Measurements from ENCODE around the gene CCKAR.

CCKAR gene

DNA sequence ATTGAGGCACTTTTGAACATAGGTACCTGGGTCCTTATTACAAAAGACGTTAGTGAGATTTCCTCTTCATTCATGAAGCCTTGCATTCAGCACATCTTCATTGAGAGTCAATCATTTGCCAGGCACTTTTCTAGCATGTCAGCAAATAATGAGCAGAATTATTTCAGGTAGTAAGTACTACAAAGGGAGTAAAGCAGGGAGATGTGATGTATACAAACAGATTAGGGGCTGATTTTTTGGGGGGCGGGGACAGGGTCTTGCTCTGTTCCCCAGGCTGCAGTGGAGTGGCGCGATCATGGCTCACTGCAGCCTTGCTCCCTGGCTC is 638 bp upstream of the CCKAR start:
- no peak for DNase-seq (ENCODE audit: low spot score)

DNA sequence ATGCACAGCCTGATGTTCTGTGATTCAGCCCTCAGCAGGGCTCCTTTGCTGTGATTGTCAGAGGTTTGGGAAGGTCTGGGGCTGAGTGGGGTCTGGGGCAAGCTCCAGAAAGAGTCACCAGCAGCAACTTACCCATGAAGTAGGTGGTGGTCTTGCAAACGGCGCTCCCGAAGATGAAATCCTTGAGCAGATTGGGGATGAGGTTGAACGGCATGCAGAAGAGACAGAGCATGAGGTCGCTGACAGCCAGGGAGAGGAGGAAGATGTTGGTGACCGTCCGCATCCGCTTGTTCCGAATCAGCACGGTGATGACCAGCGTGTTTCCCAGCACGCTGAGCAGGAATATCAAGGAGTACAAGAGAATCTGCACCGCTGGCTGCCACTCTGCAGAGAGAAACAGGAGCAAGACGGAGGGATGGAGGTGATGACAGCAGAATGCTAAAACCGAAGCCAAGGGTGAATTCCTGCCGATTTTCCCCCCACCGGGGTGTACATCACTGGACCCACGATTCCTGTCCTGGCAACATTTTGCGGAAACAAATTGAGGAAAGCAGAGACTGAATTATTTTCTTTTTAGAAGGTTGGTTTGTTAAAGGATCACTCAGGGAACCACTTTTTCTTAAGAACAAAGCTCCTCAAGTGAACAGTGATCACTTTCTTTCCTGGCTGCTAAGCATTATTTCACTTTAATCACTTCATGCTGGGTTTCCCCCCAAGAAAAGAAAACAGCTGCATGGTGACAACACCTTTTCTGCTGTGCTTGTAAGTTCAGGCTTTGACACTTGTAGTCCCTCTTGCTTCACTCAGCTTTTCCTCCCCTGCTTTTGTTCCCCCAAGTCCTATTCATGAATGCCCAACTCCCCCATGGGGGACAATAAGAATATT is 941 bp downstream of the CCKAR start:
- DNase-seq (ENCODE audit: low spot score), result no peak

DNA sequence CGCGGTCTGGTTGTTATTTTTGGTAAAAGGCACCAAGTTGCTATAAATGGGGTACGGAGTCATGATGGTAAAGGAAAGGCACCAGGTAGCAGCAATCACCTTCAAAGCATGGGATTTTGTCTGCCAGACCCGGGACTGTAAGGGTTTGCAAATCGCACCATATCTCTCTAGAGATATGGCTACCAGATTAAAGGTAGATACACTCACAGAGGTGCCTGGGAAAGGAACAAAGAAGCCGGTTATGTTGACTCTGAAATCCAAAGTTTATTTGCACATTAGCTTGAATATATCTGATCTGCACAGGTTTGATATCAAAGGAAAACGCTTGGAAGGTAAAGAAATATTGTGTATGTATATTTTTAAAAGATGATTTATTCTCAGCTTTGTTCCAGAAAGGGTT is 4.6 kb downstream of the CCKAR start:
- DNase-seq (ENCODE audit: low spot score), result no peak

DNA sequence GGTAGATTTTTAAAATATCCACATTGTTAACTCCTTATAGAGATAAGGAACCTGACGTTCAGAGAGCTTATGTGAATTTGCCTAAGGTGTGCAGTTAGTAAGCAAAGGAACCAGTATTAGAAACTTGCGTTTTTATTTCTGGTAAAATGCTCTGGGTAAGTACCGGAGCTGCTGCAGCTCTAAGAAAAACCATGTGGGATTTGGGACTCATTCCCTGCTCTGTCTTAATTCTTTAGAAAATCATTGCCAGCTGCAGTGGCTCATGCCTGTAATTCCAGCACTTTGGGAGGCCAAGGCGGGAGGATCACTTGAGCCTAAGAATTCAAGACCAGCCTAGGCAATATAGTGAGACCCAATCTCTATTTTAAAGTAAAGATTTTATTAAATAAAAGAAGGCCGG is 5.8 kb downstream of the CCKAR start:
- DNase-seq (ENCODE audit: low spot score), result no peak

DNA sequence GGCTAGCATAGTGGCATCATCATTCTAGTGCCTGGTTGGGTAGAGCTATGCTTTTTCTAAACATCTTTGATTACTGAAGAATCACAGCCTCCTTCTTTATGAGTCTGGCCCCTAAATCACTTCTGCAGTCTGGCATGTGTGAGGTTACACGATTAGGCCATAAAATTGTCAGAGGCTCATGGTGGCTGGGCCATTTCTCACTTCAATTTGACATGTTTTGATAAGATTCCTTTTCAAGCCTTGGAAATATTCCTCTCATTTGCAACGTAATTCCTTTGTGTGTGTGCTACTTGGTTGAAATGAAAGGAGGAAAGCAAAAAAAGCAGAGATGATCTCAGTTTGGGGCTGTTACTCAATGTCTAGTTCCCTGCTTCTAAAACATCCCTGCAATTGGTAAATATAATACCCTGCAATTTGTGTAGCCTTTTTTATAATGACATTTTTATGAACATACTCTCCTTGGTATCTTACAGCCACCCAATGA is 6.2 kb downstream of the CCKAR start:
- no peak for DNase-seq (ENCODE audit: low spot score)

DNA sequence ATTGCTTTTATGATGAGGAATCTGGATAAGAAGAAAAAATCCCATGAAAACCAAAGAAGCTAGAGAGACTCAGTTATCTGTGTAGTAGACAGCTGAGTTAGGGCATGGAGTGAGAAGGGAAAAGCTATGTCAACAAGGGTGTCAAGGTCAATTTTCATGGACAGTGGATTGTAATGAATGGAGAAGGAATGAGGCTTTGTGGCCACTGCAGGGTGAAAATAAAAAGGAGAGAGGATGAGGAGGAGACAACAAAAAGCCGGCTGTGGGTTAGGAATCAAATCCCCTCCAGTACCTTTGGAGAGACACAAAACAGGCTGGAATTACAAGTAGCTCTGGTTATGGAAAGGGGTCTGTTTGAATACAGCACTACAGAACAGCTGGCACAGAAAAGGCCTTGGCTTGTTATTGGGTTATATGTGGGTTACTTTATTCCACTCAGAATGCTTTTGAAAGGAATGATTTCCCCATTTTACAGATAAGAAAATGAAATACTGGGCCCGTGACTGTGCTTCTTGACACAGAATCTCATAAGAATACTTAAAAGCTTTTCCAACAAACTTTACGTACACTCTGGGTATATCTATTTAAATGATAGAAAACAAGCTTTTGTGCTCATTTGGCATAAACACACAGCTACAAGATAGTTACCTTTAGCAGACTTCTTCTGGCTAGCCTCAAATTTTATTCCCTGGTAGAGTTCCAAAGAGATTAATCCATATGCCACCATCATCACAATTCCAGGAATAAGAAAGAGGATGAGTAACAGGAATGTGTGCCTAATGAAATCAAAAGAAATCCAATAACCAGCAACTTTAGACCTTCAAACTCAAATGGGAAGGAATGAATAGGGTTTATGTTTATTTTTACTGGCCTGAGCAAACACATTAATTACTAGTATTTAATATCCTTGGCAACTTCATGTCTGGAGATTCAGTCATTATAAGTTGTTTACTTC is 7.5 kb downstream of the CCKAR start:
- DNase-seq (ENCODE audit: low spot score), result no peak

DNA sequence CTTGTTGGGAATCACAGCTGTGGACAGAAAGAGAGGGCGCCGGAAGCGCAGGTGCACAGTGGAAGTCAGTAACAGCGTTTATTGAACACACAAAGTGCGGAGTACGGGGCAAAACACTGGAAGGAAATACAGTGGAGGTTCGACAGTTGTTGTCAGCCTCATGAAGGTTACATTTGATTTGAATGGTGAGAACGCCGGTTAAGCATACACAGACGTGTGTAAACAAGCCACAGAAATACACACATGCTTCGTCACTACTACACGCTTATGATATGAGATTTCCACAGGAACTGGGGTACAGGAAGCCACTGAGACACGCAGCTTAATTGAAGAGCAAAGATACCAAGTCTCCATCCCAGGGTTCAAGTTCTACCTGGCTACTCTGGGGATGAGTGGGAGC is 12.0 kb downstream of the CCKAR start:
- no peak for DNase-seq (ENCODE audit: low spot score)

DNA sequence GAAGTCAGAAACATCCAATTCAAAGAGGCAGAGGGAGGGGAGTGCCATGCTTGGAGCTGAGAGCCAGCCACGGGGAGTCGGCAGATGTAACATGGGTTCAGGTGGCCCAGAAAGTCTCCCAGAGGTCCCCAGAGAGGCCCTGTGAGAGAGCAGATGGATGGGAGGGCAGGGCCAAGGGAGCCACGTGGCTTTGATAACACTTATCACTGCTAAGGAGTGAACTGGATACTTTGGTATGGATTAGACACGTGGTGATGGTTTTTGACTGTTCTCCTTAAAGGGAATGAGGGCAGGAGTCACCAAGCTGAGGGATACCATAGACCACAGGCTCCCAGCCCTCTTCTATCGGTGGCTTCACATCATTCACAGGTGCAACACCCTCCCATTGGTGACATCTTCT is 13.7 kb downstream of the CCKAR start:
- no peak for DNase-seq (ENCODE audit: low spot score)

DNA sequence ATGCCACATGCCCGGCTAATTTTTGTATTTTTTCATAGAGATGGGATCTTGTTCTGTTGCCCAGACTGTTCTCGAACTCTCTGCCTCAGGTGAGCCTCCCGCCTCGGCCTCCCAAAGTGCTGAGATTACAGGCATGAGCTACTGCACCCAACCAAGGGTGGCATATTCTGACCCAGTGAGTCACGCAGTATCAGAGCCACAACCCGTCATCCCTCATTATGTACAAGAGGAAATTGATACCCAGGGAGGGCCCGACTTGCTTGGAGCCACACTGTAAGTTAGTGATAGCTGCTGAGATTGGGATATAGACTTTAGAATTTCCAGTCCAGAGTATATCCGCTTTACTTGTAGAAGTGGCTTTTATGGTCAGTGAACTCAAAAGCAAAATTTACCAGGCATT is 14.6 kb downstream of the CCKAR start:
- no peak for DNase-seq (ENCODE audit: low spot score)

DNA sequence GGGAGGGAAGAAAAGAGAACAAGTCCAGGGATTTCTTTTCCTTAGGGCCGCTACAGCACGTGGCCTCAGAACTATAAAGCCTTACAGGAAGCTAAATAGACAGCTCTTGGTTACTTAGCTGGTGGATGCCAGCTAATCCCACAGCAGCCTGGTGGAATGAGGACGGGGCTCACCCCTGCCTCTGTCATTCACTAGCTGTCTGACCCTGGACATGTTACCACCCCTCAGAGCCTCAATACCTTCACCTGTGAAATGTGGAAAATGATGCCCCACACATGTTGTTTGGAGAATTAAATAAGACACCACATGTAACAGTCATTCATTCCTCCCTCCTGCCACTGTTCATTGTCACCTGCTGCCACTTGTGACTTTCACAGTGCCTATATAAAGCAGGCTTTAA is 15.7 kb downstream of the CCKAR start:
- DNase-seq (ENCODE audit: low spot score), result no peak

DNA sequence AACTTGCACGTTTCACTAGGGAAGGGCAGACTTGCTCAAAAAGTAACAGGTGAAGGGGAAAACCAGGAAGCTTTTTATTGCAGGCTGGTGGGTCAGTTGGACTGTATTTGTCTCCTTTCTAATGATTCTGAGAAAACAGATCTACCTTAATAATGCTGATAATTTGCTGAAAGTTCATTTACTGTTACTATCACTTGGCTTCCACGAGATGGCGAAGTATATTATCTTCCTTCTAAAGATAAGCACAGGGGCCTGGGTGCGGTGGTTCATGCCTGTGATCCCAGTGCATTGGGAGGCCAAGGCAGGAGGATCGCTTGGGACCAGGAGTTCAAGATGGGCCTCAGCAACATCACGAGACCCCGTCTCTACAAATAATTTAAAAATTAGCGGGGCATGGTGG is 16.4 kb downstream of the CCKAR start:
- DNase-seq (ENCODE audit: low spot score), result no peak

DNA sequence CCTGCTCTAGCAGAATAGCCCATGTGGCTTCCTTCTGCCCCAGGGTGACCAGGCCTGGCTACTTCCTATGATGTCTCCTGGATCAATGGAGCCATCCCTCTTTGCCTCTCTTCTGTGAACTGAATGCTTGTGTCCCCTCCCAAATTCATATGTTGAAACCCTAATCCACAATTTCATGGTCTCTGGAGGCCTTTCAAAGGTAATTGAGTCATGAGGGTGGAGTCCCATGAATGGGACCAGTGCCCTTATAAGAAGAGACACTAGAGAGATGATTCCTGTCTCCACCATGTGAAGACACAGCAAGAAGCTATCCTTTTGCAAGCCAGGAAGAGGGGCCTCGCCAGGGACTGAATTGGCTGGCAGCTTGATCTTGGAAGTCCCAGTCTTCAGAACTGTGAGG is 18.4 kb downstream of the CCKAR start:
- no peak for DNase-seq (ENCODE audit: low spot score)

DNA sequence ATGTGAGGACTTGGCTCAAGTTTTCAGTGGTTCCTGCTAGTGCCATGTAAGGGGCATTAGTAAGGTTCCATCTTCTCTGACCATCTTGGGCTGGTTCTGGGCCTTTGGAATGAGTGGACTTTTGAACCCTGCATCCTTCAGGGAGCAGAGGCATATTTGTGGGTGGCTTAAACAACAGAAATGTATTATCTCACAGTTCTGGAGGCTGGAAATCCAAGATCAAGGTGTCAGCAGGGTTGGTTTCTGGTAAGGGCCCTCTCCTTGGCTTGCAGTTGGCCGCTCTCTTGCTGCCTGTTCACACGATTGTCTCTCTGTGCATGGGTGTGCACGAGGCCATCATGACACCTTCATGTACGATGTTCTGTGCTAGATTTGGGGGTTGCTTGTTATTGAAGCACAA is 21.3 kb downstream of the CCKAR start:
- DNase-seq (ENCODE audit: low spot score), result no peak

DNA sequence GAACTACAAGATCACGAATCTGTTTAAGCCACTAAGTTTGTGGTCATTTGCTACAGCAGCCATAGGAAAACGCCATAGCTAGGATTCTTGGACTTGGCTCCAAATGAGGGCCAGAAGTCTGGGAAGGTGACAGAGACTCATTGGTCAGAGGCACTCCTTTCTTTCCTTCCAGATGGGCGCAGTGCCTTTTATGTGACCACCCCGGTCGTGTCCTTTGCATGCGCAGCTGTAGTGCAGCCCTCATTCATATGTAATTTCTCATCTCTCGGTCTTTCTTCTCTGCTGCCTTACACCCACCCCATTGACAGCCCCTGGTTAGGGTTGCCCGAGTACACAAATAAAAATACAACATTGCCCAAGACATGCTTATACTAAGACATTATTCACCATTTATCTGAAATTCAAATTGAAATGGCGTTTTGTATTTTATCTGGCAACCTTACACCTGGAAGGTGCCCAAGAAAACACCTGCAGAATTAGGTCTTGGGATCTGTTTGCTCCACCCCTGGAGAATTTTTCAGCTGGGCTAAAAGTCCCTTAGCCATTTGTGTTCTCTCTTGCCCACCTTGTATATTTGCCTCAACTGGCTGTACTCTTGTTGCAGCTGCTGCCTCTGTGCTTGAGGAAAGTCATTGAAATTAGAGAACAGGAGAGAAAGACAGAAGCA is 21.9 kb downstream of the CCKAR start:
- no peak for DNase-seq (ENCODE audit: low spot score)

DNA sequence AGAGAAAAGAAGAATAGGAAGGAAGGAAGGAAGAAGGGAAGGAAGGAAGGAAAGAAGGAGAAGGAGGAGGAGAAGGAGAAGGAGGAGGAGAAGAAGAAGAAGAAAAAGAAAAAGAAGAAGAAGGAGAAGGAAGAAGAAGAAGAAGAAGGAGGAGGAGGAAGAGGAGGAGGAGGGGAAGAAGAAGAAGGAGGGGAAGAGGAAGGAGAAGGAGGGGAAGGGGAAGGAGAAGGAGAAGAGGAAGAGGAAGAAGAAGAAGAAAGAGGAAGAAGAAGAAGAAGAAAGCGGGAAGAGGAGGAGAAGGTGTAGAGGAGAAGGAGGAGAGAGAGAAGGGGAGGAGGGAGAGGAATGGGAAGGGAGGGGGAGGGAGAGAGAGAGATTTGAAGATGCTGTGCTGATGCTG is 22.6 kb downstream of the CCKAR start:
- no peak for DNase-seq (ENCODE audit: low spot score)

DNA sequence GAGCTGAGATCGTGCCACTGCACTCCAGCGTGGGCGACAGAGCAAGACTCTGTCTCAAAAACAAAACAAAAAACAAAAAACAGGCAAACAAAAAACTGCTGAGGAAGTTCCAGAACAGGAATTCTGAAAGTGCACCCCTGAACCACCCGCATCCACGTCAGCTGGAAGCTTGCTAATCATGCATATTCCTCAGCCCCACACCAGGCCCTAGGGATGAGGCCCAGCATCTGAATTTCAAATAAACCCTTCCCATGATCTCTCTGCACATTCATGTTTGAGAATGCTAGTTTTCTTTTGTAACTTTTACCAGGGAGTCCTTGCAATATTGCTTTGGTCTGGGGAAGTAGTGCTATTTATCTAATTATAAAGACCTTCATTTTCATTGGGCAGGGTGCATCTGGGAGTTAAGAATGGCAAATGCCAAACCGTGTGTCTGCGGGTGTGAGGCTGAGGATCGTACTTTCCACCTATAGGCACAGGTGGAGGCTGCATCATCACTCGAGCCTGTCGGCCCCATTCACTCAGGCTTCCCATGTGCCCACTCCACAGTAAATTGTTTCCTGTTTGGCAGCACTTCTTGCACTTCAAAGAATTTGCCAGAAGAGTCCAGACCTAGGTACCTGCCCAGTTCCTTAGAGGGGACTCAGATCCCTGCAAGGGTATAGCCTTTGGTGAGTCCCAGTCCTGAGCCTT is 23.6 kb downstream of the CCKAR start:
- DNase-seq (ENCODE audit: low spot score), result no peak

DNA sequence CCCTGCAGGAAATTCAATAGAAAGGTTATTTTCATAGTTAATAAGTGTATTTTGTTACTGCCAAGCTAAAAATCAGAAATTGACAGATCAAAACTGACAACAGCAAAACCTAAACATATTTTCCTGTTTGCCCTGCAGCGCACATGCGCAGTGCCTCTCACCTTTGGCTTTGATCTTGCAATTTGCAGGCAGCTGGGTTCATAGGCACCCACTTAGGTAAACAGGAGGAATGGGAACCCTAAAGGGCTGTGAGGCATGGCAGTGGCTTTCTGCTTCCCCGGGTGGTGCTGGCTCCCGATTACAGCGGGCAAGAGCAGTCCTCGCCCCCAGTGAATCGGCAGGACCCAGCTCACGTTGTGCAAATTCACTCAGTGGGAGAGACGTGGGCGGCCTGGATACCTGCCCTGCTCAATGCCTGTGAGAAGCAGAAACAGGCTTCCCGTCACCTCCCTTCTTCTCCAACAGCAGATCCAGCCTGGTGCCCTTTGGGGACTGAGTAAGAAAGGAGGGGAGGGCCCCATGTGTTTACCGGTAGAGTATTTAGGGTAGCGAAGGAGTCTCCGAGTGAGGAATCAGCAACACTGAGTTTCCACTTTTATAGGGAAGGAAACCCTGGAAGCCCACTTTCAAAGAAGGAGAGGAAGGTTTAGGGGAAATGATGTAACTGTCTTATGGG is 25.7 kb downstream of the CCKAR start:
- no peak for DNase-seq (ENCODE audit: low spot score)

DNA sequence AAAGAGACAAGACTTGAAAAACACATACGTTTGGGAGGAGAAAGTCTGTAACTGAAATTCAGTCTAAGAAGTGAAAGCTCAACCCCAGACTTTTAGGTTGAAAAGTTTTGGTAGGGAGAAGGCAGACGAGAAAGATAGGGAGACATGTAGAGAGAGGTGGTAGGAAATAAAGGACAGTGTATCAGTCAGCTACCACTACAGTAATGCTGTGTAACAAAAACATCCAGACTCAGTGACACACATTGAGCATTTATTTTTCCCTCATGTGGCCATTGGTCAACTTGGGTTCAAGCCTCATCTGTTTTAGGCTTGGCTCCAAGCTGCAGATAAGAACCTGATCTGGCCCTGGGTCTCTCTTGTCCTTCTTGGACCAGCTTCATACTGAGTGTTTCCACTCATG is 26.9 kb downstream of the CCKAR start:
- DNase-seq (ENCODE audit: low spot score), result no peak

DNA sequence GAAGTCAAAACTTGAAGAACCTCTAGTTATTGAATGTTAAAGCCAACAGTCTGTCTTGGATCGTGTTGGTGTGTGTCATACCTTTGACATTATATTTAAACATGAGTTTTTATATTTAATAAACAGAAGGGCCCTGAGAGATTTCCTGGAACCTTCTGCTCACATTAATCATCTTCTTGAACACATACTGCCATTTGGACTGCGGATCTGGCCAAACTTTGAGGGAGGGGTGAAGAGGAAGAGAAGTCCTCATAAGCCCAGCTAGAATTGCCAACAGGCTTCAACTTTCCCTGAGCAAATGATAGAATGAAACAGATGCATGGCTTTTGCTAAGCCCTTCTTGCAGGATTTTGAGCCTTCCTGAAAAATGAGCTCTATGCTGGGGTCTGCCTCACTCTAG is 27.4 kb downstream of the CCKAR start:
- no peak for DNase-seq (ENCODE audit: low spot score)

DNA sequence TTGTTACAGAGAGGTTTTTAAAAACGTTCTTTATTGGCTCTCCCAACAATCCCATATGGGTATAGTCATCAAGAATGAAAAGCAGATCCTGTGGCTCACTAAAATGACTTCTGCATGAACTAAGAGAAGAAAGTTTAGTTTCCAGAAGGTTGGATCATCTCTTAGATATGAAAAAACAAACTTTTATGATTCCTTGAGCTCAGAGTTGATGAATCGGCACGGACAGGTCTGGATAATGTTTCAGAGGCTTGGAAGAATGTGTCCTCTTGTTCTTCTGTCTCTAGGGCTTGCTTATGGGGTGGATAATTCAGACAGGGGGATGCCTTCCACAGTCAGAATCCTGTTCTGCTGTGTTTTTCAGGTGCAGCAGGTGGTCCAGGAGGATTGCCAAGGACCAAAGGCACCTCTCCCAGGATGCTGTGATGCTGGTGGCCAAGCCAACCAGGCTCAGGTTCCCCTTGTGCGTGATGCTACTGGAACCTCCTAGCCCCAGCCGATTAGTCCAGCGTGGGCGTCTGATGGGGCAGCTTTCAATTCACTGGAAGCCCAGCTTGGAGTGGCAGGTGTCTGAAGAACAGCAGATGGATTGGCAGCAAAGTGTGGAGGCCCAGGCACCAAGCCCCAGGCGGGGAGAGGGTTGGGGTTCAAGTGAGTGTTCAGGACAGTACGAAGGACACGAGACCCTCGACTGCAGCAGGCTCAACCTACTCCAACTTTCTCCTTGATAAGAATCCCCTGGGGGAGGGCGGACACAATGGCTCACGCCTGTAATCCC is 30.3 kb downstream of the CCKAR start:
- no peak for DNase-seq (ENCODE audit: low spot score)
